GM19452 (cell line): Measurements from ENCODE around the gene MISP.
"Not testable (repeated sequence)": the region's sequence is repeated elsewhere in the genome, so short reads cannot be mapped to it uniquely, and the experiment has no call there.

Experiments
- ATAC-seq: cut with Tn5 transposase; IDR thresholded peaks from one replicate; pipeline ENCODE4 v1.9.1; 2021; ENCODE audit not compliant: unreplicated experiment

The MISP gene

DNA sequence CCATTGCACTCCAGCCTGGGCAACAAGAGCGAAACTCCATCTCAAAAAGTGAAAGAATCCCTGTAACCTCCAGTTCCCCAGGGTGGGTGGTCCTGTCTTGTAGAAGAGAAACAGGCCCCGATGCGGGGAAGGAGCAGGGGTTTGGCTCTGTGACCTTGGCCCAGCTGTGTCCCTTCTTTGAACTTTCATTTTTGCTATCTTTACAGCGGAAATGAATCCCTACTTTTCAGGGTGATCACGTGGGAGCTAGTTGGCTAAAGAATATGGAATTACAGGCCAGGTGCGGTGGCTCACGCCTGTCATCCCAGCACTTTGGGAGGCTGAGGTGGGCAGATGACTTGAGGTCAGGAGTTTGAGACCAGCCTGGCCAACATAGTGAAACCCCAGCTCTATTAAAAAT is 5.8 kb upstream of the MISP start:
- ATAC-seq: not testable (repeated sequence)

- no peak for ATAC-seq
Measured at GRCh38 chr19:746208-746819, 4.6 kb upstream of the MISP start.

DNA sequence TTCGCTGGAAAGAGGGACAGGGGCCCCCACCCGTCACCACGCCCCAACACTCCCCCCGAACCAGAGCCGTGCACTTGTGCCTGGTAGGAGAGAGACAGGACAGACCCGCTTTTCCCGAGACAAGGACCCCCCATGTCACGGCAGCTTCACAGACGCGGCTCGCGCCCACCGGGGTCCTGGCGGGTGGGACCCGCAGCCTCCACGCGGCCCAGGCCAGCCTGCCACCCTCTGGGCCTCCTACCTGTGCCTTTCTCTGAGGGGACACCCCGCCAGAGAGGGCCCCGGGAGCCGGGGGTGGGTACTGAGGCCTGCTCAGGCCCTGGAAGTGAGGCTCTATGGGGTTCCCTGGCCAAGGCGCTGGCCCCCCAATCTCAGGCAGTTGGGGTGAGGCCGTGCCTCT is 4.0 kb upstream of the MISP start:
- no peak for ATAC-seq

DNA sequence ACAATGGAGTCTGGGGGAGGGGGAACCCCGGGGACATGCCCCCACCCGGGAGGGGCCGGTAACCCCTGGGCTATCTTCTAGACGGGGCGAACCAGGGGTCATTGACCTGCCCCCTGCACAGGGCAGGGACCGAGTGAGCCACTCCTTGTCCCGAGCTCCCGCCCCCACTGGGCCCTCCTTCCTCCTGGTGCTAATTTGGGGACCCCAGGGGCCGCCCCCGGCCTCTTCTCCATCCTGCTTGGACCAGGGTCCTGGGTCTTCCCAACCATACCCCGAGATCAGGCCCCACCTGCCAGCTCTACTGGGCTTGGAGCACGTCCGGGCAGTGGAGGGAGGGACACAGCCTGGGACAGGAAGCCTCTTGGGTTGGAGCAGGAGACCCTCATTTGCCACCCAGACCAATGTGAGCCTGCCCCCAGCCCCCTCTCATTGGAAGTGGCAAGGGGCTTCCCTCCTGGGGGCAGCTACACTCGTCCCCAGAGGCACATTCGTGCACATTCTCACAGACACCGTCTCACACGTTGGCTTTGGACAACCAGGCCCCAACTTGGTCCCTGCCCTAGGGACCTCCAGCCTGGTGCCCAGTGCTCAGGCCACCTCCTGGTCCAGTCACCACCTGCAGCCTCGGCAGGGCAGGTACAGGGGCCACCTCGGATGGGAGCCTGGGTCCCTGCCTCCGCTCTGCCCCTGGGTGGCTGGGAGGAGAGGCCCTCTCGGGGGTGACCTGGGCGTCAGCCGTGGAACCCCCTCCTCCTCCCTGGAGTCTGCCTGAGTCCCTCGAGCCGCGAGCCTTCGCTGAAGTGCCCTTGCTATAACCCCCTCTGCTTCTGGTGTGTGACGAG is 3.3 kb upstream of the MISP start:
- ATAC-seq: no peak

- ATAC-seq: no peak
Measured at GRCh38 chr19:748274-748598, 2.7 kb upstream of the MISP start.

DNA sequence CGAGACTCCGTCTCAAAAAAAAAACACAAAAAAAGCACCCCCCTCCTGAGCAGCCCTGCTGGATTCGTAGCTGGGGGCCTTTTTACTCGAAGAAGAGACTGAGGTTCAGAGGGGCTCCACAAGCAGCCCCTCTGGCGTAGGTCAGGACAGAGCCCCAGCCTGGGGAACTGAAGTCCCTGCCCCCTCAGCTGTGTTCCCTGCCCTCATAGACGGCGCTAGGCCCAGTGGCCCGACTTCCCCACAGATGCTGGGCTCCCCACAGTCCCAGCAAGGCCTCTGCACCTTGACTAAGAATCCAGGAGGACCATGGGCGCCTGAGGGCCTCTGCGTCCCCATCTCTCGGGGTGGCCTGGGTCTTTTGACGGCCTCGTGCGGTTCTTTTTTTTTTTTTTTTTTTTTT is 1.1 kb upstream of the MISP start:
- ATAC-seq: no peak

GRCh38 chr19:751501-752341 is 809 bp downstream of the MISP start:
- ATAC-seq: no peak

DNA sequence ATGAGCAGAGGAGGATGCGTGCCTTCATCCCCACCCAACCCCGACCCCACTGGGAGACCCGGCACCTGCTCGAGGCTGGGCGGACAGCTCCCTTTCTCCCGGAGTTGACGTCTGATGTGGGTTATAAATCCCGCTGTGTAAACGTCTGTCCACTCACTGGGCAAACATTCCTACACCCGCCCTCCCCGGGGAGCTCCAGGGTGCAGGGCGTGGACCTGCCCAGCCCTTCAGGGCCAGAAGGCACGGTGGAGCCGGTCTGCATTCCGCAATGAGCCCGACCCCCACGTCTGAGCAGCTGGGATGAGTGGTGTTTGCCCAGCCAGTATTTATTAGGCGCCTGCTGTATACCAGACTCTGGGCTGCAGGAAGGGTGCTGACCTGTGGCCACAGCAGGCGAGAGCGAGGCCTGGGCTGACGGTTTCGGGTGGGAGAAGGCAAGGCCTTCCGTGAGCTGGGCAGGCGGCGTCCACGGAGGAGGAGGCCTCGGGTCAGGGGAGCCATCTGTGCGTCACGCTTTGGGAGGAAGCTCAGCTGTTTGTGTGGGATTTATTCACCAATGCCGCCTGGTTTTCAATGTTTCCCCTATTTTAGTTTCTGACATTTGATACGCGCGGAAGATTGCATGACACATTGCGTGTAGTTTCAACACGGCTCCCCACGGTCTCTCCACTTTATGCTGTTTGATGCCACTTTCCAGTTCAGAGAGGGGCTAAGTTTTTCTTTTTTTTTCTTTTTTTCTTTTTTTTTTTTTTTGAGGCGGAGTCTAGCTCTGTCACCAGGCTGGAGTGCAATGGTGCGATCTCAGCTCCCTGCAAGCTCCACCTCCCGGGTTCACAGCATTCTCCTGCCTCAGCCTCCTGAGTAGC is 2.0 kb downstream of the MISP start:
- no peak for ATAC-seq

- no peak for ATAC-seq
Measured at GRCh38 chr19:754530-754929, 3.6 kb downstream of the MISP start.

GRCh38 chr19:755063-755462 is 4.2 kb downstream of the MISP start:
- no peak for ATAC-seq

DNA sequence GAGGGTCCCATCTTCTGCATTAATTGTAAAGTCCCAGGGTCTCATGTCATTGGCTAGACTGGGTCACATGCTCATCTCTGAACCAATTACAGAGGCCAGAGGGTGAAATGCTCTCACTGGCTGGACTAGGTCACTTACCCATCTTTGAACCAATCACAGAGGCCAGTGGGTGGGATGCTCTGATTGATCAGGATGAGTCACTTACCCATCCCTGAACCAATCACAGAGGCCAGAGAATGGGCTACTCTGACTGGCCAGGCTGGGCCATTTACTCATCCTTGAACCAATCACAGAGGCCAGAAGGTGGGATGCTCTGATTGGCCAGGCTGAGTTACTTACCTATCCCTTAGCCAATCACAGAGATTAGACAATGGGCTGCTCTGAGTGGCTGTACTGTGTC is 5.3 kb downstream of the MISP start:
- no peak for ATAC-seq

GRCh38 chr19:756821-757688 is 6.1 kb downstream of the MISP start:
- no peak for ATAC-seq

DNA sequence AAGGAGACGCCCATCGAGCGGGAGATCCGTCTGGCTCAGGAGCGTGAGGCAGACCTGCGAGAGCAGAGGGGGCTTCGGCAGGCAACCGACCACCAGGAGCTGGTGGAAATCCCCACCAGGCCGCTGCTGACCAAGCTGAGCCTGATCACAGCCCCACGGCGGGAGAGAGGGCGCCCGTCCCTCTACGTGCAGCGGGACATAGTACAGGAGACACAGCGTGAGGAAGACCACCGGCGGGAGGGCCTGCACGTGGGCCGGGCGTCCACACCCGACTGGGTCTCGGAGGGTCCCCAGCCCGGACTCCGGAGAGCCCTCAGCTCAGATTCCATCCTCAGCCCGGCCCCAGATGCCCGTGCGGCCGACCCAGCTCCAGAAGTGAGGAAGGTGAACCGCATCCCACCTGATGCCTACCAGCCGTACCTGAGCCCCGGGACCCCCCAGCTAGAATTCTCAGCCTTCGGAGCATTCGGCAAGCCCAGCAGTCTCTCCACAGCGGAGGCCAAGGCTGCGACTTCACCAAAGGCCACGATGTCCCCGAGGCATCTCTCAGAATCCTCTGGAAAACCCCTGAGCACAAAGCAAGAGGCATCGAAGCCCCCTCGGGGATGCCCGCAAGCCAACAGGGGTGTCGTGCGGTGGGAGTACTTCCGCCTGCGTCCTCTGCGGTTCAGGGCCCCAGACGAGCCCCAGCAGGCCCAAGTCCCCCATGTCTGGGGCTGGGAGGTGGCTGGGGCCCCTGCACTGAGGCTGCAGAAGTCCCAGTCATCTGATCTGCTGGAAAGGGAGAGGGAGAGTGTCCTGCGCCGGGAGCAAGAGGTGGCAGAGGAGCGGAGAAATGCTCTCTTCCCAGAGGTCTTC is 7.1 kb downstream of the MISP start:
- ATAC-seq: no peak

DNA sequence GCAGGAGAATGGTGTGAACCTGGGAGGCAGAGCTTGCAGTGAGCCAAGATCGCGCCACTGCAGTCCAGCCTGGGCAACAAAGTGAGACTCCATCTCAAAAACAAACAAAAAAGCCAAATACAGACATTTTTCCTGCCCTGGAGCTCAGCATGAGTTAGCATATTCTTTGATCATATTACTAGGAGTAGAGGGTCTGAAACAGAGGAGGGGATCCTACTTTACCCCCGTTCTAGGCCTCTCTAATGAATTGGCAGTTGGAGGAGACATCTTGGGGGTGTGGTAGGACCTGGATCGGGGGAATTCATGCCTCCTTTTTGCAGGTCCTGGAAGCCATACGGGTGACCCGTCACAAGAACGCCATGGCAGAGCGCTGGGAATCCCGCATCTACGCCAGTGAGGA is 12.3 kb downstream of the MISP start:
- ATAC-seq: no peak

GRCh38 chr19:763869-764268 is 13.0 kb downstream of the MISP start:
- ATAC-seq: no peak

DNA sequence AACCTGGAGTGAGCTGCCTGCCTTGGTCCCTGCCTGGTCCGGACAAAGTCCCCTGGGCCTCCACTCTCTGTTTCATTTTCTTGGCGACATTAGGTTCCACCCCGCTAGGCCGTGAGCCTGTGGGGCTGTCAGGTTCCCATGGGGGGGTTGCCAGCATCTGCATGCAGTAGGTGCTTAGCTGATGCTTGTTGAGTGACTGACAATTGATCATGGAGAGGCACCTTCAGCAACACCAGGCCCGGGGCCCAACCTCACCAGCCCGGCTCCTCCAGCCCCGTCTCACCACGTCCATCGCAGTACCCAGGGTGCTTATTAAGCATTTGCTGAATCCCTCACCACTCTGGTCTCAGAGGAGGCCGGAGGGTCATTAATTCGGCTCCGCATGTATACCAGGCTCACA is 13.4 kb downstream of the MISP start:
- ATAC-seq: no peak

- no peak for ATAC-seq
Measured at GRCh38 chr19:765179-765738, 14.3 kb downstream of the MISP start.

DNA sequence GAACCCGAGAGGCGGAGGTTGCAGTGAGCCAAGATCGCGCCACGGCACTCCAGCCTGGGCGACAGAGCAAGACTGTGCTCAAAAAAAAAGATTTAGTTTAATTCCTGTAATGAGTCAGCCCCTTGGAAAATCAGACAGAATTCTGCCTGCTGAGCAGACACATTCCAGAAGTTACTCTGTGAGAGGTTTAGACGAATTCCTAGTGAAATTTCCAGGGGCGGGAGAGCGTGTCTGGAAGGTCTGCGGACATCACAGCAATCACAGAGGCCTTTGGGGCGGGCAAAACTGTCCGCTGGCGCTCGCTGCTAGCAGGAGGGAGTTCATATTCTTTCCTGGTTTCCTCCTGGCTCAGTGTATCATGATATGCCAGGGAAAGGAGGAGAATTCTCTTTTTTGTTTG is 17.5 kb downstream of the MISP start:
- ATAC-seq: no peak

GRCh38 chr19:769616-770015 is 18.7 kb downstream of the MISP start:
- ATAC-seq: no peak
